Glutamatergic neuron (in vitro differentiated cells): ENCODE results near the gene NEU1. TPM values are rescaled to one million over a fixed set of nuclear protein-coding genes. Genes with fewer than 3 reads are reported as not detected.

Experiments
- DNase-seq: peaks from one replicate; pipeline ENCODE4 v3.0.0; 2022
- H3K27ac Mint-ChIP-seq: one replicate; pipeline ENCODE4 v1.8.0; 2020; ENCODE audit warnings: mild to moderate bottlenecking, mixed read lengths, inconsistent platforms; ENCODE audit not compliant: unreplicated experiment
- H3K27me3 Mint-ChIP-seq: one replicate; pipeline ENCODE4 v1.8.0; 2020; ENCODE audit warnings: mild to moderate bottlenecking, moderate library complexity, mixed read lengths, inconsistent platforms; ENCODE audit not compliant: unreplicated experiment
- H3K36me3 Mint-ChIP-seq: one replicate; pipeline ENCODE4 v1.8.0; 2020; ENCODE audit warnings: mild to moderate bottlenecking, mixed read lengths, inconsistent platforms; ENCODE audit not compliant: unreplicated experiment
- H3K4me1 Mint-ChIP-seq: one replicate; pipeline ENCODE4 v1.8.0; 2020; ENCODE audit warnings: mild to moderate bottlenecking, low read depth, mixed read lengths, inconsistent platforms; ENCODE audit not compliant: unreplicated experiment
- H3K4me3 Mint-ChIP-seq: one replicate; pipeline ENCODE4 v1.8.0; 2020; ENCODE audit warnings: mild to moderate bottlenecking, mixed read lengths, inconsistent platforms; ENCODE audit not compliant: unreplicated experiment
- H3K9me3 Mint-ChIP-seq: one replicate; pipeline ENCODE4 v1.8.0; 2020; ENCODE audit warnings: mild to moderate bottlenecking, moderate library complexity, mixed read lengths, inconsistent platforms; ENCODE audit not compliant: unreplicated experiment
- CTCF ChIP-seq: fragments of 200-600 bp; sonication (generic); IDR thresholded peaks from one replicate; pipeline ENCODE4 v1.5.0; 2021; ENCODE audit not compliant: partially characterized antibody, unreplicated experiment
- total RNA-seq: library from RNA; stranded (reverse); fragmentation: NEBNext Ultra II Directional; extraction: Animal tissue kit (Norgen Biotek cat#: 25700); gene quantifications from one replicate; pipeline ENCODE4 v1.2.1, GENCODE V29; 2021; ENCODE audit not compliant: unreplicated experiment

The NEU1 gene
- total RNA-seq, 1 donor from 2014 or later = 40.2 TPM

- no peak for DNase-seq
- Mint-ChIP-seq H3K36me3 (no peaks in the 10 kb centered on the region), H3K9me3 (peaks cover 3% of the 10 kb centered on the region), H3K4me3 (peak overlapping the region; percentile 1), H3K27me3 (peaks cover 5% of the 10 kb centered on the region), H3K4me1 (peaks cover 5% of the 10 kb centered on the region), H3K27ac (no peak overlapping the region)
- no peak for TF ChIP-seq CTCF
Measured at GRCh38 chr6:31875877-31876276, 13.3 kb upstream of the NEU1 start.

- Mint-ChIP-seq H3K4me3 (no peak overlapping the region), H3K36me3 (no peaks in the 10 kb centered on the region), H3K9me3 (peaks cover 2% of the 10 kb centered on the region), H3K27me3 (peaks cover 5% of the 10 kb centered on the region), H3K27ac (no peak overlapping the region), H3K4me1 (peaks cover 5% of the 10 kb centered on the region)
- no peak for TF ChIP-seq CTCF
- no peak for DNase-seq
Measured at GRCh38 chr6:31874836-31875572, 12.4 kb upstream of the NEU1 start.

DNA sequence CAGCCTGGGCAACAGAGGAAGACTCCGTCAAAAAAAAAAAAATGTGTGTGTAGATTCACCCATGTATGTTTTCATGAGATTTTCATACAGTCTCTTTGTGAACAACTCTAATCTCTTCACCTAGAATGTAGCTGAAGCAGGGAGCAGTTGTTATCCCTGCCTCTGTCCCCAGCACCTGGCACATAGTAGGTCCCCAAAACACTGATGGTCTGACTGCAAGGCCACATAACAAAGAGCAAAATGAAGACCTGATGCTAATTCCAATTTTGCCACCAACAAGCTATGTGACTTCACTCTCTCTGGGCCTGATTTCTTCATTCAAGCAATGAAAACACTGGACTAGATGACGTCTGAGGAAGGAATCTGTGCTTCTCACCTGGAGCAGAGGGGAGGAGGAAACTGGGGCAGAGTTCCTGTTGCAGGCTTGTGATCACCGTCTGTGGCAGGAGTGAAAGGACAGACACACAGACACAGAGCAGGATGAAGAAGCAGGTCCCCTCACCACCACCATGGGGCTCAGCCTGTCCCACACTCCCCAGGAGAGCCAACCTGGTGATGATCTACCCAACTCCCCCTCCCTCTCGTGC lies 11.6 kb upstream of the NEU1 start:
- Mint-ChIP-seq H3K27me3 (peaks cover 5% of the 10 kb centered on the region), H3K4me1 (peaks cover 5% of the 10 kb centered on the region), H3K36me3 (no peaks in the 10 kb centered on the region), H3K9me3 (peaks cover 1% of the 10 kb centered on the region), H3K27ac (no peak overlapping the region), H3K4me3 (no peak overlapping the region)
- DNase-seq = no peak
- no peak for TF ChIP-seq CTCF

DNA sequence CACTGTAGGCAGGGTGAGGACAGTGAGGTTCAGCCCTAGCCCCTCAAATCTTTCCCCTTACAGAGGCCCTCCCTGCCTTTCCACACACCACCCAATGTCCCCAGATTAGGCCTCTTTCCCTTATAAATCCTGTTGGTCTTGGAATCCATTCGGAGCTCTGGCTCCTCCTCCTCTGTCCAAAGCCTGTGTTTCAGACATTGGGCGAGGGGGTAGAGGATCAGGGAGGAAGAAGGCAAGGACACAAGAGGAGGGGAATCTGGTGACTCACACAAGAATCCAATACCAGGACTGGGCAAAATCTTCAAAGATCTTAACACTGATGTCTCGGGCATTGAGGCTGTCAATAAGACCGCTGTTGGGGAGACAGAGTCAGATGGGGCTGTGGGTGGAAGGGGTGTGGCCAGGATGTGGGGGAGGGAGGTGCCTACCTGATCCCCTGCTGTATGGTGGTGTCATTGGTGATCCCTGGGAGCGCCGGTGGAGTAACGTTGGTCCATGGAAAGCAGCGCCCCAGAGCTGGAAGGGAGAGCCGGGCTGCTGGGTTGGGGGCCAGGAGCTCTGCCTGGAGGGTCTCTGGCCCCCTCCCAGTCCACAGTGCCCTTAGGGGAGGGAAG lies 8.5 kb upstream of the NEU1 start:
- peaks cover 5% of the 10 kb centered on the region for H3K27me3 Mint-ChIP-seq
- no peaks in the 10 kb centered on the region for H3K9me3 Mint-ChIP-seq
- H3K4me3 Mint-ChIP-seq = no peak overlapping the region
- TF ChIP-seq CTCF = no peak
- no peak for DNase-seq
- no peak overlapping the region for H3K27ac Mint-ChIP-seq
- no peaks in the 10 kb centered on the region for H3K36me3 Mint-ChIP-seq
- no peaks in the 10 kb centered on the region for H3K4me1 Mint-ChIP-seq
